ENCODE data around the gene ADAMTSL1.

The ADAMTSL1 gene

DNA sequence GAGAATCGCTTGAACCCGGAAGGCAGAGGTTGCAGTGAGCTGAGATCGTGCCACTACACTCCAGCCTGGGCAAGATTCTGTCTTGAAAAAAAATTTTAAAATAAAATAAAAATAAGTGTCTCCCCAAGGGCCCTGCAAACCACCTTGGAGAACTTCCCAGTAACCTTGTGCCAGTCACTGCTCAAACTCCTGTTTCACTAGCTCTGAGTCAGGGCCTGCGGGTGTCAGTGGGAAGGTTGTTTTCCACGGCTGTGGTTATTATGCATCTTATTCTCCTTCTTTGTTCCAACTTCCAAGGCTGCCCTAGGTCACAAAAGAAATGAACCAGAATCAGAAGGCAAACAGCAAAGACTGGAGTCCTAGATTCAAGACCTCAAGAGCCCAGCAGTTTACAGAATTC, 246.7 kb downstream of the ADAMTSL1 start:
- TF ChIP-seq CTCF (conservative IDR thresholded peaks at IDR 0.05; ENCODE audit: low read length) = no peak
- H3K4me3 ChIP-seq (ENCODE audit: low read length) = no peak overlapping the region
- peak; percentile 86 for DNase-seq (ENCODE audit: low read depth)

GRCh38 chr9:18721267-18721994, 247.5 kb downstream of the ADAMTSL1 start:
- DNase-seq (ENCODE audit: low read depth) = peak; percentile 95
- no peak overlapping the region for H3K4me3 ChIP-seq (ENCODE audit: low read length)
- TF ChIP-seq CTCF (conservative IDR thresholded peaks at IDR 0.05; ENCODE audit: low read length) = no peak

DNA sequence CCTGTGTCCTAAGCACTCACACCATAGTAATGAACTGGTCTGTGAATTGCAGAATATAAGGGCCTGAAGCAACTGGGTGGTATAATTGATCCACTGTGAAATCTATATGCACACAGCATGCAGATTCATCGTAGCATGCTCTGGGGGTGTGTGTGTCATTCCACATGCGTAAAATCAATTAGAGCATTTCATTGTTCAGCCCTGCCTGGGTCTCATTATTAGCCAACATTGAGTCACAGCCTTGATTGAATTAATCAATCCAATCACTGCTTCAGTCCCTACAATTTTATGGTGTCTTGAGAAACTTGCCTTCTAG, 248.0 kb downstream of the ADAMTSL1 start:
- no peak for TF ChIP-seq CTCF (conservative IDR thresholded peaks at IDR 0.05; ENCODE audit: low read length)
- no peak for DNase-seq (ENCODE audit: low read depth)
- H3K4me3 ChIP-seq (ENCODE audit: low read length) = no peak overlapping the region

DNA sequence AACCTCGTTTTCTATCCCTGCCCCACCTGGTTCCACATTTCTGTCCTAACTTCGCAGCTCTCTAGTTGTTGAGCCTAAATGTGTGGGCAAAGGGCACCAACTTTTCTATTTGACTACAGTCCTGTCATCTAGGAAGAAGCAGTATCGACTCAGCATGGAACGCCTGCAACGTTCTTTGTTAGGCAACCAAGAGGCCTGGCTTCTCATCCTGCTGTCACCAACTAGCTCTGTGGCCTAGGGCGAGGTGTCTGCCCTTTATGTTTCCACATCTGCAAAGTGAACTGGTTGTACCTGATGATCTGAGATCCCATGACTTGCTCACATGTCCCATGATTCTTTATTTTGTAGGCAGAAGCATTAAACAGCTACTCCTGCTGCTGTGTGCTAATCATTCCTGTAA, 248.9 kb downstream of the ADAMTSL1 start:
- no peak overlapping the region for H3K4me3 ChIP-seq (ENCODE audit: low read length)
- DNase-seq (ENCODE audit: low read depth) = no peak

DNA sequence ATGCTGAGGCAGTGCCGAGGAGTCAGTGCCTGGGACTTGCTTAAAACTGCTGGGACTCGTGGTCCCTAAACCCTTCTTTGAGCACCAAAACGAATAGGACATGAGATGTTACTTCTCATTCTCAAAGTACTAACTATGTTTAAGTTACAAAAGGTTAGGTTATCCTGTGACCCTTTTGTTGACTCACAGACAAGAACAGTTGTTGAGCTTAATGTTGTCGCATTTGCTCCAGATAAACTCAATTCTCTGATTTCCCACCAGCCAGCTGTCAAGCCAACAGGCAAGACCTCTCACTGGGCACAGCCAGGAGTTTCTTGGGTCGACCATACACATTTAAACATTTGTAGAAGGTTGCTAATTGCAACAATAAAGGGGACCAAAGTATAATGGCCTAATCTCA, 249.4 kb downstream of the ADAMTSL1 start:
- no peak for TF ChIP-seq CTCF (conservative IDR thresholded peaks at IDR 0.05; ENCODE audit: low read length)
- DNase-seq (ENCODE audit: low read depth) = no peak
- no peak overlapping the region for H3K4me3 ChIP-seq (ENCODE audit: low read length)

More for the DNA sequence above, 248.9 kb downstream of the ADAMTSL1 start:
- no peak for TF ChIP-seq CTCF (conservative IDR thresholded peaks at IDR 0.05; ENCODE audit: low read length)

GRCh38 chr9:18726546-18726945, 252.6 kb downstream of the ADAMTSL1 start:
- TF ChIP-seq CTCF (conservative IDR thresholded peaks at IDR 0.05; ENCODE audit: low read length) = no peak
- DNase-seq (ENCODE audit: low read depth) = peak; percentile 89
- H3K4me3 ChIP-seq (ENCODE audit: low read length) = no peak overlapping the region

DNA sequence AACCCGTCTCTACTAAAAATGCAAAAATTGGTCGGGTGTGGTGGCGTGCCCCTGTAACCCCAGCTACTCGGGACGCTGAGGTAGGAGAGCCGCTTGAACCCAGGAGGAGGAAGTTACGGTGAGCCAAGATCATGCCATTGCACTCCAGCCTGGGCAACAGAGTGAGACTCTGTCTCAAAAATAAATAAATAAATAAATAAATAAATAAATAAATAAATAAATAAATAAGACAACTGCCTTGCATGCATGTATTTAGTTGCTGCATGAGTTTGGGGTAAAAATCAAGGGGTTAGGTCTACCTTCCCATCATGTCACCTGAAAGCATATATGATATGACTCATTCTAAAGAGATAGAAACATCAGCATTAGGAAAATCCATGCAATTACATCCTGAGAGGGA, 254.0 kb downstream of the ADAMTSL1 start:
- no peak overlapping the region for H3K4me3 ChIP-seq (ENCODE audit: low read length)
- DNase-seq (ENCODE audit: low read depth) = no peak
- TF ChIP-seq CTCF (conservative IDR thresholded peaks at IDR 0.05; ENCODE audit: low read length) = no peak
